ENCODE results near the gene ZNF628.

DNA sequence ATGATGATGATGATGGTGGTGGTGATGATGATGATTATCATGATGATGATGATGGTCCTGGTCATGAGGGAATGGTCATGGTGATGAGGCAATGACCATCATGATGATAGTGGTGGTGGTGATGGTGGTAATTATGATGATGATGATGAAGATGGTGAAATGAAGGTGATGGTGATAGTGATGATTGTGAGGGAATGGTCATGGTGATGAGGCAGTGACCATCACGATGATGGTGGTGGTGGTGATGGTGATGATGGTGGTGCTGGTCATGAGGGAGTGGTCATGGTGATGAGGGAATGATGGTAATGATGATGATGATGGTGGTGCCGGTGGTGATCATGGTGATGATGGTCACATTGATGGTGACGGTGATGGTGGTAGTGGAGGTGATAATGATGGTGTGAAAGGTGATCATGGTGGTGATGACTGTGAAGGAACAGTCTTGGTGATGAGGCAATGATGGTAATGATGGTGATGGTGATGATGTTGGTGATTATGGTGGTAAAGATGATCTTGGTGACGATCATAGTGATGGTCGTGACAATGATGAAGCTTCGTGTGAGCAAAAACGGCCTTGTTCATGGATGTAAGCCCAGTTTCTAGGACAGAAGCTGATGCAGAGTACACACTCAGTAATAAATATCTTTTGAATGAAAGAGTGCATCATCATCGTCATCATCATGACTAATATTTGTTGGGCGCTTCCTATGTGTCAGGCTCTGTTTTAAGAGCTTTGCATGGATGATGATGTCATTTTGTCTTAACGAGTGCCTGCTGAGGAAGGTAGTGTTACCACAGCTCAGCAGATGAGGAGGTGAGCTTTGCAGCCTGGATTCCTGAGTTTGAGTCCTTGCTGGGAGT is 43.3 kb downstream of the ZNF628 start:
- TF ChIP-seq EP300 (IDR thresholded peaks at IDR 0.05) = no peak
- TF ChIP-seq POLR2A (IDR thresholded peaks at IDR 0.05) = no peak

Measured in gastroesophageal sphincter (tissue), 2 donors.